NCI-H1930 (cell line): ENCODE results near the gene SERTAD1.

Experiments used
- DNase-seq, 2 experiments: peaks; one replicate each; lab custom pipeline; 2025; lab: John Stamatoyannopoulos, UW

Gene SERTAD1

GRCh38 chr19:40376286-40376862 lies 49.4 kb downstream of the SERTAD1 start:
- DNase-seq = no peak

- DNase-seq = no peak
These were observed 51.7 kb downstream of the SERTAD1 start for GRCh38 chr19:40374084-40374483.

- no peak for DNase-seq
These were observed 54.0 kb downstream of the SERTAD1 start for GRCh38 chr19:40371802-40372122.
